ENCODE results near the gene COL20A1.
"Not testable (repeated sequence)": the region's sequence is repeated elsewhere in the genome, so short reads cannot be mapped to it uniquely, and the experiment has no call there.

GRCh38 chr20:63305933-63306672 lies 13.1 kb downstream of the COL20A1 start:
- not testable (repeated sequence) for TF ChIP-seq MYC (IDR thresholded peaks at IDR 0.05; ENCODE audit: low read depth, low read length); MAX (IDR thresholded peaks at IDR 0.05; ENCODE audit: low read depth, low read length); CTCF (IDR thresholded peaks at IDR 0.05; ENCODE audit: low read depth, low read length); POLR2A (IDR thresholded peaks at IDR 0.05; ENCODE audit: extremely low read depth, insufficient read length)

All from NB4 (cell line).